NCI-H1436 treated with DMSO at 0.1 percent for 48 hours (cell line): ENCODE data around the gene DCPS.
"Not testable (repeated sequence)": the region's sequence is repeated elsewhere in the genome, so short reads cannot be mapped to it uniquely, and the experiment has no call there.

Experiments
- DNase-seq: peaks from one replicate; lab custom pipeline; 2025; lab: John Stamatoyannopoulos, UW

Gene DCPS

GRCh38 chr11:126384449-126385070 lies 80.7 kb downstream of the DCPS start:
- no peak for DNase-seq

- DNase-seq = no peak
Observed at GRCh38 chr11:126385991-126386728, 82.3 kb downstream of the DCPS start.

GRCh38 chr11:126386729-126387071 lies 82.8 kb downstream of the DCPS start:
- DNase-seq = not testable (repeated sequence)

- no peak for DNase-seq
Observed at GRCh38 chr11:126387857-126388256, 84.0 kb downstream of the DCPS start.

- no peak for DNase-seq
Observed at GRCh38 chr11:126390272-126390867, 86.5 kb downstream of the DCPS start.

GRCh38 chr11:126391286-126391954 lies 87.6 kb downstream of the DCPS start:
- no peak for DNase-seq

GRCh38 chr11:126391970-126392632 lies 88.2 kb downstream of the DCPS start:
- DNase-seq = no peak

GRCh38 chr11:126392633-126393013 lies 88.8 kb downstream of the DCPS start:
- no peak for DNase-seq

GRCh38 chr11:126393143-126393542 lies 89.3 kb downstream of the DCPS start:
- DNase-seq = no peak

- no peak for DNase-seq
Observed at GRCh38 chr11:126394036-126394435, 90.2 kb downstream of the DCPS start.

GRCh38 chr11:126394634-126395072 lies 90.8 kb downstream of the DCPS start:
- not testable (repeated sequence) for DNase-seq
